ENCODE results near the gene ADCY6. TPM values are rescaled to one million over a fixed set of nuclear protein-coding genes. Genes with fewer than 3 reads are reported as not detected.

ADCY6 gene
- total RNA-seq, 2 experiments from 2014 or later, result not detected

DNA sequence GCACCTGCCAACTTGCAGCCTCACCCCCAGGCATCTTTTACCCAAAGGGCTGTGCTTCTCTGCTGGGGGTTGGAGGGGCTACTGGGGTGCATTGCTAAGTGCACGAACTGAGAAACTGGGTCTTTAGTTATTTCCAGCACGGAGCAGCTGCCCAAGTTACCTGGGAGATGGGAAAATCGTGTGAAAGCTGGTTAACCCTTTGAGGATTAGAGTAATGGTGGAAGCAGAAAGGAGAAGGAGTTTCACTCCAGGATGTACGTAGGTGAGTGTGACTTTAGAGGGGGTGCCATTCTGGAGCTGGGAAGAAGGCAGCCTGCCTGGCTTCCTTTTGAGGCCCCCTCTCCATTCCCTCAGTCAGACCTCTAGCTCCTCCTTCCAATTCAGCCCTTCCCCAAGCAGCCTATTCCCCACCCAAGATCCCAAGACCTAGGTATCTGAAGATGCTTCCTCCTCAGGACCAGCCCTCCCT is 1.0 kb upstream of the ADCY6 start:
- Histone ChIP-seq H3K27ac (ENCODE audit: low read depth, low read length, poor library complexity, severe bottlenecking) (no peak overlapping the region), H3K4me1 (ENCODE audit: insufficient read depth, low read length, poor library complexity, severe bottlenecking) (no peaks in the 10 kb centered on the region), H3K9me2 (ENCODE audit: insufficient read depth, low read length) (no peaks in the 10 kb centered on the region), H2AFZ (ENCODE audit: low read length) (no peak overlapping the region), H4K20me1 (ENCODE audit: insufficient read depth, low read length) (no peaks in the 10 kb centered on the region), H3K79me2 (ENCODE audit: insufficient read depth, low read depth, low read length) (no peaks in the 10 kb centered on the region), H3K4me2 (ENCODE audit: low read length) (no peak overlapping the region), H3K9me3 (ENCODE audit: low read length) (no peaks in the 10 kb centered on the region), H3K36me3 (ENCODE audit: insufficient read depth, low read length) (no peaks in the 10 kb centered on the region), H3K4me3 (ENCODE audit: low read depth, low read length, poor library complexity, severe bottlenecking) (no peak overlapping the region)
- ChIA-PET CTCF (ENCODE audit: unreplicated experiment) (interaction anchor here (0.5 to 0.6 kb wide), 2 partner anchors 22 to 254 kb away, joined by 3 to 9 read pairs; no protein-coding TSS in a partner anchor), POLR2A (no interaction called here)
- intact Hi-C loops (cut with micrococcal nuclease; ENCODE audit: unreplicated experiment), result no loop called here
- TF ChIP-seq, protein P1, sequence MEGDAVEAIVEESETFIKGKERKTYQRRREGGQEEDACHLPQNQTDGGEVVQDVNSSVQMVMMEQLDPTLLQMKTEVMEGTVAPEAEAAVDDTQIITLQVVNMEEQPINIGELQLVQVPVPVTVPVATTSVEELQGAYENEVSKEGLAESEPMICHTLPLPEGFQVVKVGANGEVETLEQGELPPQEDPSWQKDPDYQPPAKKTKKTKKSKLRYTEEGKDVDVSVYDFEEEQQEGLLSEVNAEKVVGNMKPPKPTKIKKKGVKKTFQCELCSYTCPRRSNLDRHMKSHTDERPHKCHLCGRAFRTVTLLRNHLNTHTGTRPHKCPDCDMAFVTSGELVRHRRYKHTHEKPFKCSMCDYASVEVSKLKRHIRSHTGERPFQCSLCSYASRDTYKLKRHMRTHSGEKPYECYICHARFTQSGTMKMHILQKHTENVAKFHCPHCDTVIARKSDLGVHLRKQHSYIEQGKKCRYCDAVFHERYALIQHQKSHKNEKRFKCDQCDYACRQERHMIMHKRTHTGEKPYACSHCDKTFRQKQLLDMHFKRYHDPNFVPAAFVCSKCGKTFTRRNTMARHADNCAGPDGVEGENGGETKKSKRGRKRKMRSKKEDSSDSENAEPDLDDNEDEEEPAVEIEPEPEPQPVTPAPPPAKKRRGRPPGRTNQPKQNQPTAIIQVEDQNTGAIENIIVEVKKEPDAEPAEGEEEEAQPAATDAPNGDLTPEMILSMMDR (conservative IDR thresholded peaks at IDR 0.05; ENCODE audit: low read length), result no peak
- no peak for TF ChIP-seq EZH2phosphoT487 (IDR thresholded peaks at IDR 0.05; ENCODE audit: borderline replicate concordance, low read depth, low read length)
- no TSS peak for BruUV-seq (replicated peaks)
- DNase-seq (ENCODE audit: low spot score), result no peak

DNA sequence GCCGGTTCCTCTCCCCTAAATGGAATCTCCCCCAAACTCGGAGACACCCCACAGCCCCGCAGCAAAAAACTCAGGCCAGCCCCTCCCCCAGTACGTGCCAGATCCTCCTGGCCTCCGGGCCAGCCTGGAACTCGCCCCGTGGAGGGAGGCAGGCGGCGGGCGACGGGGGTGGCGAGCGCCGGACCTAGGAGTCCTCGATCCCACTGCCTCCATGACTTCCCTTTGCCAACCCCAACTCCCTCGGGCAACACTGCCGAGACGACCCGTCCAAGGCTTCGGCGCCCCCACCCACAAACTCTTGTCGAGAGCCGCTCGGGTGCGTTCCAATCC is 400 bp downstream of the ADCY6 start:
- H3K9me3 ChIP-seq (ENCODE audit: low read length), result no peaks in the 10 kb centered on the region
- TF ChIP-seq, protein P1 (conservative IDR thresholded peaks at IDR 0.05; ENCODE audit: low read length), result no peak
- no peak for TF ChIP-seq EZH2phosphoT487 (IDR thresholded peaks at IDR 0.05; ENCODE audit: borderline replicate concordance, low read depth, low read length)
- H3K27ac ChIP-seq (ENCODE audit: low read depth, low read length, poor library complexity, severe bottlenecking), result no peak overlapping the region
- H3K4me1 ChIP-seq (ENCODE audit: insufficient read depth, low read length, poor library complexity, severe bottlenecking), result no peaks in the 10 kb centered on the region
- H3K9me2 ChIP-seq (ENCODE audit: insufficient read depth, low read length), result no peaks in the 10 kb centered on the region
- intact Hi-C loops (cut with micrococcal nuclease; ENCODE audit: unreplicated experiment), result no loop called here
- CTCF ChIA-PET (ENCODE audit: unreplicated experiment), result interaction anchor here (0.7 kb wide), 1 partner anchor 35 kb away, joined by 3 read pairs; no protein-coding TSS in a partner anchor
- no peak overlapping the region for H2AFZ ChIP-seq (ENCODE audit: low read length)
- POLR2A ChIA-PET, result no interaction called here
- DNase-seq (ENCODE audit: low spot score), result no peak
- no peak overlapping the region for H3K4me3 ChIP-seq (ENCODE audit: low read depth, low read length, poor library complexity, severe bottlenecking)
- BruUV-seq (replicated peaks), result no TSS peak
- H4K20me1 ChIP-seq (ENCODE audit: insufficient read depth, low read length), result no peaks in the 10 kb centered on the region
- no peak overlapping the region for H3K4me2 ChIP-seq (ENCODE audit: low read length)
- no peaks in the 10 kb centered on the region for H3K79me2 ChIP-seq (ENCODE audit: insufficient read depth, low read depth, low read length)
- no peaks in the 10 kb centered on the region for H3K36me3 ChIP-seq (ENCODE audit: insufficient read depth, low read length)

DNA sequence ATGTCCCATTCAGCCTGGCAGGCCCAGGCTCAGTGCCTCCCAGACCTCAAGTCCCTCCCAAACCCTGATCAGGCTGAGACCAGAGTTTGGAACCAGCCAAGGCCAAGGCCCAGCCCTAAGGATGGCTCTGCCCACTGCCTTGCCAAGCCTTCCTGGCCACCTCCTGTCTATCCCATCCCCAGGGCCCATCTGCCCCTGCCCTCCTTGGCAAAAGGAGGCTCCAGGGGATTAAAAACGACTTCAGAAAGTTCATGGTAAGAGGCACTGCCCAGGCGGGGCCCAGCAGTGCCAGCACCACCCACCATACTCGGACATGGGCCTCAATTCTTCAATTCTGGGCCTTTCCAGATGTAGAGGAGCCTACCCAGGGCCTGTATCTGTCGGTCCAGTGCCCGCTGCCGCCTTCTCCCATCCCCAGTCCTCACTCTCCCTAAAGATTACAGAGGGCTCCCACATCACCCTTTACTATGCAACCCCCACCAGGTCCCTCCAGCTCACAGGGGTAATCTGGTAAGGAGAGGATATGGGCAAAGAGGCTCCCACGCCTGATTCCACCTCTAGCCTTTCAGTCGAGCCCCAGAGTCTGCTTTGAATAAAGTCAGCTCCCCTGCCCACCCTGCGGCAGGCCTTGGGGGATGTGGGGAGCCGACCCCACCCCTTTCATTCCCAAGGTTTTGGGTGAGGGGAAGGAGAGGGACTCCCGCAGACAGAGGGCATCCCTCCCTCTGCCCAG is 932 bp downstream of the ADCY6 start:
- intact Hi-C loops (cut with micrococcal nuclease; ENCODE audit: unreplicated experiment), result no loop called here
- Histone ChIP-seq H3K4me3 (ENCODE audit: low read depth, low read length, poor library complexity, severe bottlenecking) (no peak overlapping the region), H3K36me3 (ENCODE audit: insufficient read depth, low read length) (no peaks in the 10 kb centered on the region), H2AFZ (ENCODE audit: low read length) (no peak overlapping the region), H3K79me2 (ENCODE audit: insufficient read depth, low read depth, low read length) (no peaks in the 10 kb centered on the region), H3K9me2 (ENCODE audit: insufficient read depth, low read length) (no peaks in the 10 kb centered on the region), H3K9me3 (ENCODE audit: low read length) (no peaks in the 10 kb centered on the region), H4K20me1 (ENCODE audit: insufficient read depth, low read length) (no peaks in the 10 kb centered on the region), H3K27ac (ENCODE audit: low read depth, low read length, poor library complexity, severe bottlenecking) (no peak overlapping the region), H3K4me2 (ENCODE audit: low read length) (no peak overlapping the region), H3K4me1 (ENCODE audit: insufficient read depth, low read length, poor library complexity, severe bottlenecking) (no peaks in the 10 kb centered on the region)
- no TSS peak for BruUV-seq (replicated peaks)
- ChIA-PET CTCF (ENCODE audit: unreplicated experiment) (no interaction called here), POLR2A (interaction anchor here (0.7 kb wide), 1 partner anchor 167 kb away, joined by 4 read pairs; no protein-coding TSS in a partner anchor)
- no peak for TF ChIP-seq EZH2phosphoT487 (IDR thresholded peaks at IDR 0.05; ENCODE audit: borderline replicate concordance, low read depth, low read length)
- TF ChIP-seq, protein P1 (conservative IDR thresholded peaks at IDR 0.05; ENCODE audit: low read length), result no peak
- no peak for DNase-seq (ENCODE audit: low spot score)
